GM18873 (cell line): ENCODE measurements around the gene MLC1.

Source experiments
- ATAC-seq: cut with Tn5 transposase; IDR thresholded peaks from one replicate; pipeline ENCODE4 v1.9.1; 2021; ENCODE audit warnings: mild to moderate bottlenecking, moderate library complexity, moderate number of reproducible peaks; ENCODE audit not compliant: unreplicated experiment, low FRiP score

Gene MLC1

GRCh38 chr22:50040717-50041116 lies 44.5 kb downstream of the MLC1 start:
- no peak for ATAC-seq

DNA sequence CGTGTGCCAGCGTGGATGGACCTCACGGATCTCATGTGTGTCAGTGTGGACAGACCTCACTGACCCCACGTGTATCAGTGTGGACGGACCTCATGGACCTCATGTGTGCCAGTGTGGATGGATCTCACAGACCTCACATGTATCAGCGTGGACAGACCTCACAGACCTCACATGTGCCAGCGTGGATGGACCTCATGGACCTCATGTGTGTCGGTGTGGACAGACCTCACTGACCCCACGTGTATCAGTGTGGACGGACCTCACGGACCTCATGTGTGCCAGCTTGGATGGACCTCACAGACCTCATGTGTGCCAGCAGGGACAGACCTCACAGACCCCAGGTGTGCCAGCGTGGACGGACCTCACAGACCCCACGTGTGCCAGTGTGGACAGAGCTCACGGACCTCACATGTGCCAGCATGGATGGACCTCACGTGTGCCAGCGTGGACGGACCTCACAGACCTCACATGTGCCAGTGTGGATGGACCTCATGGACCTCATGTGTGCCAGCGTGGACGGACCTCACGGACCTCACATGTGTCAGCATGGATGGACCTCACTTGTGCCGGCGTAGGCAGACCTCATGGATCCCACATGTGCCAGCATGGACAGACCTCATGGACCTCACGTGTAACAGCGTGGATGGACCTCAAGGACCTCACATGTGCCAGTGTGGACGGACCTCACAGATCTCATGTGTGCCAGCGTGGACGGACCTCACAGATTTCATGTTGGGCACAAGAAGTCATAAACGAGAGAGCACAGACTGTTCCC lies 45.4 kb downstream of the MLC1 start:
- no peak for ATAC-seq

- no peak for ATAC-seq
Observed at GRCh38 chr22:50035976-50036724, 49.1 kb downstream of the MLC1 start.

GRCh38 chr22:50035131-50035881 lies 49.9 kb downstream of the MLC1 start:
- ATAC-seq, result no peak

GRCh38 chr22:50034126-50035081 lies 50.8 kb downstream of the MLC1 start:
- no peak for ATAC-seq

DNA sequence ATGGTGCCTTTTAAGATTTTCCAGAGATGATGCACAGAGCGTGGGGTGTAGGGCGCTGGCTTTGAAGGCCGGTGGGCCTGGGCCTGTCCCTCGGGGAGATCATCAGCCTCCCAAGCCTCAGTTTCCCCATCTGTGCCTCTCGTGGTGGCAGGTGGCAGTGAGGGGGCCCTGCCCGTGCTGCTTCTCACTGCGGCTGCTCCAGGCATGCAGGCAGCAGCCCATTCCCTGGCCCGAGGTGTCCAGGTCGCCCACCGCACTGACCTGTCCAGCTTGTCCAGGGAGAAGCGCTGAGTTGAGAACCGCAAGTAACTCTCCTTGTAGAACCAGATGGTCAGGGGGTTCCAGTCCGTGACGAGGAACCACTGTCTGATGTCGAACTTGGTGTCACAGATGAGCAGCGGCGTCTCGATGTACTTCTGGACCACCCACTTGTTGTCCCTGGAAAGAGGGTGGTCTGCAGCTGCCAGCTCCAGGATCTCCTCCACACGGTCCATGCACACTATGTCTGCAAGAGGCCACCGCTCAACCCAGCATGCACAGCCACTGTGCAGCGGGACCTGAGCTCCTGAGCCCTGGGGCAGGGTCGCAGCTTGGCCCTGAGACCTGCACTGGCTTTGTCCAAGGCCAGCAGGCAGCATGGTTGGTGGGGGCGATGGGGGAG lies 52.2 kb downstream of the MLC1 start:
- ATAC-seq, result no peak

DNA sequence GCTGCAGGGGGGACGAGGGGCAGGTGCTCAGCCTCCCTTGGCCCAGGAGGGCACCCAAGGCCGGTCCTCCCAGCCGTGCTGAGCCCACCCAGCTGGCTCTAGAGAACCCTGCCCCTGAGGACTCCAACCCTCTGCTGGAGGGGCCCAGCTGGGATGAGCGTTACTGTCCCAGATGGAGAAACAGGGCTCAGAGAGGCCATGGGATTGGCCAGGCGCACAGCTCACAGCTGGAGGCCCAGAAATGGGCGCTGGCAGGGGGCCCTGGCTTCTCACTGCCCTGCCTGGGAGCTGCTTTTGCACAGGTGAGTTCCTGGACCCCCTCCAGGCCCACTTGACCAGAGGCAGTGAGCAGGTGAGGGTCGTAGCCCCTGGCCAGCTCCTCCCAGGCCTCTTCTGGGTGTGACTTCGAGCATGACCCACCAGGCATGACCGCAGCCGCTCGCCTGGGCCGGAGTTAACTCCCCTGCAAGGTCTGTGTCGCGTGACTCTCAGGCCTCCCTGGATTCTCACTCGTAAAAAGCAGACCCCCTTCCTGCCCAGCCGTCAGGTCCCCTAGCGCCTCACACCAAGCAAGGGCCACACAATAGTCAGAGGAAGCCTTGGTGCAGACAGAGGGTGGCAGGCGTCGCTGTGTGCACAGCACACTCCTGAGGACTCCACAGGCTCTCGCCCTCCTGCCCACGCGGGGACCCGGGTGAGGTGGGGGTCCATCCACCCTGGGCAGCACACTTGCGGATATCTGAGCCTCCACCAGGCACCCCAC lies 52.9 kb downstream of the MLC1 start:
- no peak for ATAC-seq

GRCh38 chr22:50031189-50032091 lies 53.8 kb downstream of the MLC1 start:
- ATAC-seq, result no peak

- ATAC-seq, result no peak
Observed at GRCh38 chr22:50030297-50031188, 54.7 kb downstream of the MLC1 start.

DNA sequence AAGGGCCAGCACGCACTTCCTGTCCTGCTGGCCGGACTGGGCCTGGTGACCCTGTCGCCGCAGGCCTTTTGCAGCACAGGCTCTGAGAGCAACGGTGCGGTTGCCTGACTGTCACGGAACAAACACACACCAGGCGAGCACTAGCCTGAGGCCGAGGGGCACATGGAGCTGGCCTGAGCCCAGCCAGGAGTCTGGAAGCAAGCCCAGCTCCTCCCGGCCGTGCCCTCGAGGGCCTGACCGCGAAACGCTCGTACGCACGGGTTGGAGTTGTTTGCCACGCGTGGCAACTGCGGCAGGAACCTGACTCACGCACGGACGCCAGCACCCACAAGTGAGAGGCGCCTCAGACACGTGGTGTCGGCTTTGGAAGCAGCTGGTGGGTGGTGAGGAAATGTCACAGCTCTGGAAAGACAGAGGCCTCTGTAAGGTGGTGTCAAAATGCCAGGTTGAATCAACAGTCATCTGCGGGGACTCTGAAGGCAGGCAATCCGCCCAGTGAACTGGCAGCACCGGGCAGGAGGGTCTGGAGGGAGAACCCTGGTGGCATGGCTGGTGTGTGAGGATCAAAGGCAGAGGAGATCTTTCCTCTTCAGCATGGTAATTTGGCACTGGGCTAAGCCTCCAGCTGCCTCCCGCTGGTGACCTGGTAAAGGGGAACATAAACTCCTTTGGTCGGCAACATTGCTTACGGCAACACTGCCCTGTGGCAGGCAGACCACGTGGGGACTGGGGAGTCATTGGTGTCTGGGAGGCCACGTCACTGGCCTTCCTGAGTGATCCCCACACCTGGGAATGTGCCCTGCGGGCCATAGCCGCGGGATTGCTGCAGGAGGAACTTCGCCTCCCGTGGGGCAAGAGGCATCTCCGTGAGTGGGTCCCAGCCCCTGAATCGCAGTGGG lies 57.3 kb downstream of the MLC1 start:
- ATAC-seq, result no peak

DNA sequence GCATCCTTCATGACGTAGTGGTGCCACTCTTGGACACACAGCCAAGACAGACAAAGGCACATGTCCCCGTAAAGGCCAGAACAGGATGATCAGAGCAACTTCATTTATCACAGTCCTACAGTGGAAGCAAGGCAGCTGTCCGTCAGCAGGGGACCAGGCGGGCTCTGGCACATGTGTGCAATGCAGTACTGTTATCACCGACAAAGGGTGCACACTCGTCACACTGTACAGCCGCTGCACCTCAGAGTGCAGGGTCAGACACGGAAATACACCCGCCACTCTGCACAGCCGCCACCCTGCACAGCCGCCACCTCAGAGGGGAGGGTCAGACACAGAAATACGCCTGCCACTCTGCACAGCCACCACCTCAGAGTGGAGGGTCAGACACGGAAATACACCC lies 59.2 kb downstream of the MLC1 start:
- ATAC-seq, result no peak

DNA sequence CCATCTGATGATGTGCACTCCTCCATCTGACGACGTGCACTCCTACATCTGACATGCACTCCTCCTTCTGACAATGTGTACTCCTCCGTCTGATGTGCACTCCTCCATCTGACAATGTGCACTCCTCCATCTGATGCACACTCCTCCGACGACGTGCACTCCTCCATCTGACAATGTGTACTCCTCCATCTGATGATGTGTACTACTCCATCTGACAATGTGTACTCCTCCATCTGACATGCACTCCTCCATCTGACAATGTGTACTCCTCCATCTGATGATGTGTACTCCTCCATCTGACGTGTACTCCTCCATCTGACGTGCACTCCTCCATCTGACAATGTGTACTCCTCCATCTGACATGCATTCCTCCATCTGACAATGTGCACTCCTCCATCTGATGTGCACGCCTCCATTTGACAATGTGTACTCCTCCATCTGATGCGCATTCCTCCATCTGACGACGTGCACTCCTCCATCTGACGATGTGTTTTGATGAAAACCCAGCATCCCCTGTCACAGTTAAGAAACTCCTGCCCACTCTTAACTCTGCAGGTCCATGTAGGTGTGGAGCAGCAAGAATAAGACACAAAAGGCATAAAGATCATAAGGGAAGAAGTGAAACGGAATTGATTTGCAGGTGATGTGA lies 62.9 kb downstream of the MLC1 start:
- no peak for ATAC-seq

- ATAC-seq, result no peak
Observed at GRCh38 chr22:50020606-50021005, 64.6 kb downstream of the MLC1 start.

DNA sequence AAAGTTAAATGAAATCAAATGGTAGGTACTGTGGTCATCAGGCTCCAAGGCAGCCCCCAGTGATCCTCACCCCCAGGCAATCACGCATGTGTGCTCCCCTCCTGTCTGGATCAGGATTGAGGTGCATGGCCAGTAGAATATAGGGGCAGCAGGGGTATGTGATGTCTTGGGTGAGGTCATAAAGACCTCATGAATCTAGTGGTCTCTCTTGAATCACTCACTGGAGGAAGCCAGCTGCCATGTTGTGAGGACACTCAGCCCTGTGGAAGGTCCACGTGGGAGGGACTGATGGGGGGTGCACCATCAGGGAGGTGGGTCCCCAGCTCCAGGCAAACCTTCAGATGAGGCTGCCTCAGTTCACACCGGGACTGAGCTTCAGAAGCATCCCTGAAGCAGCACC lies 65.9 kb downstream of the MLC1 start:
- no peak for ATAC-seq

DNA sequence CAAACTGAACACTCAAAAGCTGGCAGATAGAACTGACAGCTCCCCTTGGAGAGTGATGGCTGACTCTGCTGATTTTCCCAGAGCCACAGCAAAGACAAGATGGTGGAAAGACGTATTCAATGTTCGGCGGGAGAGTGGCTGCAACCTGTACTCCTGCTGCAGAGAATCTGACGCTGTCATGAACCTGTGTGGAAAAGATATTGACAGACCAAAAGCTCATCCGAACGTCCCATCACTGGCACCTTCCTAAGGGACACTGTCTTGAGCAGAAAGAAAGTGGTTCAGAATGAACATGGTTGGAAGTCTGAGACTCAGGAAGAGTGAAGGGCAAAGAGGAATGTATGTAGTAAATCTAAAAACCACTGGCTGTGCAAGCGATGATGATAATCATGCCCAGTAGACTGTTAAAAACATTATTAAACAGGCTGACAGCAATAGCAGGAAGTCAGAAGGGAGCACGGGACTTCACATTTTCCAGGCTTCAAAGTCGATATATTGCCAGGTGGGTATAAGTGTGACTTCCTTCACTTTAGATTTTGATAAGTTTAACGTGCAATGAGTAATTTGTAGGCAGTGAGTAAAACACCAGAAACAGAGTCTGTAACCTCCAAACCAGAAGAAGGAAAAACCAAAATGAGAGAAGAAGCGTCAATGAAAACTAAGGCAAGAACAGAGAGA lies 66.5 kb downstream of the MLC1 start:
- ATAC-seq, result no peak
